HG03108 (cell line): ENCODE measurements around the gene CORO7.

Experiments
- ATAC-seq: cut with Tn5 transposase; IDR thresholded peaks from one replicate; pipeline ENCODE4 v1.9.1; 2021; ENCODE audit warnings: moderate library complexity; ENCODE audit not compliant: unreplicated experiment

Gene CORO7

DNA sequence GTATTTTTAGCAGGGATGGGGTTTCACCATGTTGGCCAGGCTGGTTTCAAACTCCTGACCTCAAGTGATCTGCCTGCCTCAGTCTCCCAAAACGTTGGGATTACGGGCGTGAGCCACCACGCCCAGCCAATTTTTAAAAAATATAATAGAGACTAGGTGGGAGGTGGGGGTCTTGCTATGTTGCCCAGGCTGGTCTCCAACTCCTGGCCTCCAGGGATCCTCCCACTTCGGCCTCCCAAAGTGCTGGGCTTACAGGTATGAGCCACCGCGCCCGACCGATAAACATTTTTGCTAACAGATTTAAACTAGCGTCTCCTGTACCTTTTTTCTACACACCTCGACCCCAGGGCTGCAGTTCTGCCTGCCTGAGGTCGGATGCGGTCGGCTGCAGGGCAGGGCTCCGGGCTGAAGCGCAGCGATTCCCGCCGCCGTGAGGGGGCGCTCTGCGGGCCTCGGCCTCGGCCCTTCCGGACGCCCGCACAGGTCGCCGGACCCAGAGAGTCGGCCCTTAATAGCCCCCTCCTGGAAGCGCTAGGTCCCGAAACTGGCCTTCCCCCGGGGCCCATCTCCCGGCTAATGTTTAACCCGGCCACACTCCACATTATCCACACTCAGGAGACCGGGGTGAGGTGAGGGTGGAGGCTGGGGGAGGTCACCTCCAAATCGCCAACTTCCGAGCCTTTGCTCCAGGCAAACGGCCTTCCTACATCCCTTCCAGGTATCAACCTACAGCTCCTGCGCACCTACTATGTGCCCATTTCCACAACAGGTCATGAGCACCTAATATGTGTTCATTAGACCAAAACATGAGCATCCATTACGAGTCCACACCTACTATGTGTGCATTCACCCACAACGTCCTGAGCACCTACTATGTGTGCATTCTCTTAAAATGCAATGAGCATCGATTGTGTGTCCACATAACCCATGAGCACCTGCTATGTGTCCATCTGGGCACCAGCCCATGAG lies 102.5 kb downstream of the CORO7 start:
- no peak for ATAC-seq

DNA sequence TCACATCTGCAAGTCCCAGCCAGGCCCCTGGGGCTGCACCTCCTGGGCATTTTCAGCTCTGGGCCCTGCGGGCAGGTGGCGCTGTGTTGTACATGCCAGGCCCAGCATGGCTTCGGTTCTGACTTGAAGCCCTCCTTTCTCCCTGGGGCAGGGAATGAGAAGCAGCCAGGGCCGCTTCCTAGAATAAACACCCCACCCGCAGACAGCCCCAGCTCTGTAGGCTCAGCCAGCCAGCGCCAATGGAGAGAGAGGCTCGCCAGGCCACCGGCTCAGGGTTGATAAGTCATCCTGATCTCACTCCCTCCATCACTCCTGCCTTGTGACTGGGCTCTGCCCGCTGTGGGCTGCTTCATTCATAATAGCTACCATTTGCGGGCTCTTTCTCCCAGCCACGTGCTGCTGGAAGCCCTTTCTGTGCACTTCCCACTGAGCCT lies 106.5 kb downstream of the CORO7 start:
- no peak for ATAC-seq

DNA sequence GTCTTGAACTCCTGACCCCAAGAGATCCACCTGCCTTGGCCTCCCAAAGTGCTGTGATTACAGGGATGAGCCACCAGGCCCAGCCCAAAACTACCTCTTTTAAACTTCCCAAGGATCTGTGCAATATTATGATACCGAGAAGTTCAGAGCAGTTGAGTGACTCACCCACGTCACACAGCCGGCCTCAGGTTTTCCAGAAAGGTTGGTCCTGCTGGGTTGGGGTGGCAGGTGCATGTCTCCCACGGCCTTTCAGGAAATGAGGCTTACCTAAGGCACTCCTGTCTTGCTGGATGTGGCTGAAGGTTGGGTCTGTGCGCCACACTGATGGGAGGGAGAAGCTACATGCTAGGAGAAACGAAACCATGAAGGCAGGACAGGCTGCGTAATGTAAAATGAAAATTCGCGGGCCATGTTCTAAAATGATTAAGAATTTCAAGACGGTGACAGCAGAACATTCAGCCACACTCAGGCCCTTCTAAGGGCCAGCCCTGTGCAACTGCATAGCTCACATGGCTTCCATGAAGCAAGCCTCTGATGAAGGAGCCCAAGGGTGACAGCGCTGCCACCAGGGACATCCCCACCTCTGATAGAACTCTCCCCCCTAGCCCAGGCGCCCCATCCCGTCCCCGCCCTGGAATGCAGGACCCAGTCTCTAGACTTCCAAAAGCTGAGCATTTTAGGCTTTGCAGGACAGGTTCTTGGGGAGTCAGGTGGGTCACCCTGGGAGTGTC lies 107.1 kb downstream of the CORO7 start:
- ATAC-seq: no peak

DNA sequence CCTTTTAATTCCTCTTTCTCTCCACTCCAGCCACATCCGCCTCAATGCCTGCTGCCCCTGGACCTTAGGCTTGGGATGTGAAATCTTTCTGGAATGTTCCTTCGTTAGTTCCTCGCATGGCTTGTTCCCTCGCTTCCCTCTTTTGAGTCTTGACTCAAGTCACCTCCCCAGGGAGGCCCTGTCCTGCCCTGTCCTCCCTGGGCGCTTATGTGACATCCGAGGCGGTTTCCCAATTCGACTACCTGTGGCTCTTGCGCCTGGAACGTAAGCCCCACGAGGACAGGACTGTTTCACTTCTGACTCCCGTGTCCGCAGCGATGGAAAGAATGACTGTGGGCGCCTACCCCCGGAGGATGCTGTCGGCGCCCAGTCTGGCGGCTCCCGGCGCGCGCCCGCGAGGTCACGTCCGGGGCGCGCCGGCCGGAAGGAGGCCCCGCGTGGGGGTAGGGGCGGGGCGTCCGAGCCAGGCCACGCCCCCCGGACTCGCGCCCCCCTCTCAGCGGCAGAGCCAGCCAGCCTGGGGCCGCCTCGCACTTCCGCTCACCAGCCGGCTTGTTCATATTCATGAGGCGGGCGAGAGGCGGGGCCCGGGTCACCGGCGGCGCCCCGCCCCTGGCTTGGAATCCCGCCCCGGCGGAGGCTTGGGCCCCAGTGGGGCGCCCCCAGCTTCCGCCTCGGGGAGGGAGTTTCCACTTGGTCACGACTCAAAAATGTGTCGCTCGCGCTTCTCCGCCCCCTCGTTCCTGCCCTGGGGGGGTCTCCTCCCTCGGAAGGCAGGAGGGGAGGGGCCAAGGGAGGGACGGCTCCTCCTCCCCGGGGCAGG lies 109.0 kb downstream of the CORO7 start:
- ATAC-seq: peak; percentile 86

DNA sequence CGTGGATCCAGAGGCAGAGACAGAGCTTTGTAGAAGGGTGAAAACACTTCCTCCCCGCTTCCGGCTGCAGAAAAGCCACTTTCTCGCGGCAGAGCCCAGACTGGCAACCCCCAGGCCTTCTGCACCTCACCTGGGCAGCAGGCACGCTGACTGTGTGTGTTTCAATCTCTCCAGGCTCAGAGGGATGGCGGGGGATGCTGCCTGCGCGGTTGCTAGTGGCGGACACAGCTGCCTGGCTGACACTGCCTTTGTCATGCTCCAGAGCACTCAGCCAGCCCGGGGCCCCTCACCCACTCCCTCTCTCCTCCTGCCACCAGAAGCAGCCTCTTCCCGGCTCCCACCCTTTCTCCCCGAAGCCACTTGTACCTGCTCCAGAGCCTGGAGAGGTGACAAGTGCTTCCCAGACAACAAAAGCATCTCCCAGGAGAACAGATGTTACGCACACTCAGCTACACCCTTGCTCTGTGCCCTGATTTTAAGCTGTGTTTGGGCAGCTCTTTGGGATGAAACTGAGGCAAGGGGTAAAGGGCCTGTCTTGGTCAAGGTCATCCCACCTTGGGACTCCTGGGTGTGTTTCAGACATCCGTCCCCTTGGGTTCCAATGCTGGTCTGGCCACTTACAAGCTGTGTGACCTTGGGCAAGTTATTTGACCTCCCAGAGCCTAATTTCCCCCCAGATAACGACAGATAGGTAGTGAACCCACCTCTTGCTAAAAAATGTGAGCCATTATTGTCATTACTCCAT lies 109.8 kb downstream of the CORO7 start:
- no peak for ATAC-seq
